Upper lobe of left lung (tissue), 4 donors: Measurements from ENCODE around the gene CDC25B.

Experiments used
- POLR2AphosphoS5 ChIP-seq, 2 donors: sonication (generic); formaldehyde crosslinking; IDR thresholded peaks; one replicate each; pipeline ENCODE4 v1.5.1; 2017; ENCODE audit warnings: antibody characterized with exemption in 2 of 2
- TF ChIP-seq, protein P1 (sequence below), 6 experiments: fragments of 450-650 bp in 4 of 6; fragments of 200-600 bp in 2 of 6; sonication (generic) in 2 of 6; IDR thresholded peaks; one replicate each; pipeline ENCODE4 v1.5.1; 2016 to 2019; ENCODE audit warnings: antibody characterized with exemption in 6 of 6

DNA sequence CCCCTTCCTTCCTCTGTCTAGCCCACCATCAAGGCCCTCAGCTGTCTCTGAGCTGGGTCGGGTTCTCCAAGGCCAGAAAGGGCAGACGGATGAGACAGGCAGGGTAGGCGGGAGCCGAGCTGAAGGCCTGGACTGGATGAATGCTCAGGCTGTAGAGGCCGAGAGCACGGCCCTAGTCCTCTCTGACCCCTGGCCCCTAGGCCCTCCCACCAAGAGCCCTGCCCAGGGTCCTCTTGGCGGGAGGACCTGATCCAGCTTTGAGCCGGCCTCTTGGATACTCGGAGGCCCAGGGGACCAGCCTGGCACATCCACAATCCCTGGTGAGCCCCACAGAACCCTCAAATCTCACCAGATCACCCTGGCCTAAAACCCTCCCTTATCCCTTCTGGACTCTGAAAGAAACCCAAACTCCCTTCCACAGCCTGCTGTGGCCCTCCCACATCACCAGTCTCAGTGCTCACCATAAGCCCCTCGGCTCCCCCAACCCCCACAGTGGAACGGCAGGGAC, 36.7 kb upstream of the CDC25B start:
- TF ChIP-seq, protein P1, sequence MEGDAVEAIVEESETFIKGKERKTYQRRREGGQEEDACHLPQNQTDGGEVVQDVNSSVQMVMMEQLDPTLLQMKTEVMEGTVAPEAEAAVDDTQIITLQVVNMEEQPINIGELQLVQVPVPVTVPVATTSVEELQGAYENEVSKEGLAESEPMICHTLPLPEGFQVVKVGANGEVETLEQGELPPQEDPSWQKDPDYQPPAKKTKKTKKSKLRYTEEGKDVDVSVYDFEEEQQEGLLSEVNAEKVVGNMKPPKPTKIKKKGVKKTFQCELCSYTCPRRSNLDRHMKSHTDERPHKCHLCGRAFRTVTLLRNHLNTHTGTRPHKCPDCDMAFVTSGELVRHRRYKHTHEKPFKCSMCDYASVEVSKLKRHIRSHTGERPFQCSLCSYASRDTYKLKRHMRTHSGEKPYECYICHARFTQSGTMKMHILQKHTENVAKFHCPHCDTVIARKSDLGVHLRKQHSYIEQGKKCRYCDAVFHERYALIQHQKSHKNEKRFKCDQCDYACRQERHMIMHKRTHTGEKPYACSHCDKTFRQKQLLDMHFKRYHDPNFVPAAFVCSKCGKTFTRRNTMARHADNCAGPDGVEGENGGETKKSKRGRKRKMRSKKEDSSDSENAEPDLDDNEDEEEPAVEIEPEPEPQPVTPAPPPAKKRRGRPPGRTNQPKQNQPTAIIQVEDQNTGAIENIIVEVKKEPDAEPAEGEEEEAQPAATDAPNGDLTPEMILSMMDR (IDR thresholded peaks at IDR 0.05), result no peak
- TF ChIP-seq POLR2AphosphoS5 (IDR thresholded peaks at IDR 0.05), result no peak
